Caco-2 (cell line): ENCODE data around the gene ARHGAP29. TPM values are rescaled to one million over a fixed set of nuclear protein-coding genes. Genes with fewer than 3 reads are reported as not detected.

Experiments
- BruUV-seq: library from RNA; stranded (reverse); fragments of 400-500 nt; replicated peaks from 2 replicates; lab custom pipeline; 2021; lab: Mats Ljungman, UMichigan
- CTCF ChIA-PET: fragments of 300-600 bp; sonication (Branson Sonifier 250); formaldehyde crosslinking; loops from one replicate; lab custom pipeline; 2022; ENCODE audit warnings: antibody characterized with exemption; lab: Charles Lee
- POLR2A ChIA-PET: fragments of 300-600 bp; sonication (Branson Sonifier 250); formaldehyde crosslinking; loops from one replicate; lab custom pipeline; 2022; ENCODE audit warnings: antibody characterized with exemption; lab: Charles Lee
- DNase-seq, 2 experiments: peaks; one replicate each; pipeline versions ENCODE4 v3.0.0 to v3.0.0-alpha.2; 2020 to 2022
- H3K27me3 ChIP-seq: replicated peaks from 2 replicates; pipeline ENCODE4 v1.6.0; 2011; ENCODE audit warnings: low read length; ENCODE audit not compliant: control insufficient read depth, insufficient read depth
- H3K36me3 ChIP-seq: 2 replicates; pipeline ENCODE4 v1.5.1; 2011; ENCODE audit warnings: low read length; ENCODE audit not compliant: control insufficient read depth, insufficient read depth
- H3K4me1 ChIP-seq: fragments of 250-450 bp; sonication (Bioruptor Pico); 2 replicates; pipeline ENCODE4 v1.5.1; 2020; ENCODE audit warnings: mild to moderate bottlenecking
- H3K4me3 ChIP-seq: 2 replicates; pipeline ENCODE4 v1.5.1; 2011; ENCODE audit warnings: low read depth, mild to moderate bottlenecking, control low read depth, low read length
- H3K9me3 ChIP-seq: fragments of 250-450 bp; sonication (Bioruptor Pico); 2 replicates; pipeline ENCODE4 v1.5.1; 2020; ENCODE audit warnings: mild to moderate bottlenecking, moderate library complexity
- H3K27ac Mint-ChIP-seq: one replicate; pipeline ENCODE4 v1.8.0; 2022; ENCODE audit warnings: mixed read lengths; ENCODE audit not compliant: unreplicated experiment
- H3K27me3 Mint-ChIP-seq: one replicate; pipeline ENCODE4 v1.8.0; 2022; ENCODE audit warnings: mixed read lengths; ENCODE audit not compliant: insufficient read depth, unreplicated experiment
- H3K36me3 Mint-ChIP-seq: one replicate; pipeline ENCODE4 v1.8.0; 2022; ENCODE audit warnings: mild to moderate bottlenecking, mixed read lengths; ENCODE audit not compliant: insufficient read depth, unreplicated experiment
- H3K4me1 Mint-ChIP-seq: one replicate; pipeline ENCODE4 v1.8.0; 2022; ENCODE audit warnings: low read depth, mixed read lengths; ENCODE audit not compliant: unreplicated experiment
- H3K4me3 Mint-ChIP-seq: one replicate; pipeline ENCODE4 v1.8.0; 2022; ENCODE audit warnings: mild to moderate bottlenecking, moderate library complexity, mixed read lengths; ENCODE audit not compliant: unreplicated experiment
- H3K9me3 Mint-ChIP-seq: one replicate; pipeline ENCODE4 v1.8.0; 2022; ENCODE audit warnings: mixed read lengths; ENCODE audit not compliant: unreplicated experiment
- intact Hi-C: fragments of 100-400 bp; cut with micrococcal nuclease; formaldehyde crosslinking; loops from one replicate; pipeline ENCODE4 v1.10.0; 2022; ENCODE audit not compliant: unreplicated experiment
- total RNA-seq: library from RNA; stranded (reverse); gene quantifications from 2 replicates; pipeline ENCODE4 v1.2.3, GENCODE V29; 2022
- TF ChIP-seq, protein P1 (sequence below), 2 experiments: fragments of 200-600 bp in 1 of 2; IDR thresholded peaks; 1 replicate in 1 of 2; 2 replicates in 1 of 2; pipeline versions ENCODE4 v1.5.1 to v1.8.0; 2011 to 2022; ENCODE audit warnings: antibody characterized with exemption in 1 of 2, control low read depth in 1 of 2, inconsistent platforms in 1 of 2, low read depth in 1 of 2, low read length in 1 of 2, mild to moderate bottlenecking in 1 of 2, moderate library complexity in 1 of 2; ENCODE audit not compliant: insufficient read depth in 1 of 2, severe bottlenecking in 1 of 2, unreplicated experiment in 1 of 2

The ARHGAP29 gene
- total RNA-seq, 1 experiment from 2014 or later, result 30.3 TPM

GRCh38 chr1:94245747-94246438 lies 8.5 kb upstream of the ARHGAP29 start:
- Mint-ChIP-seq H3K4me3 (peak overlapping the region; percentile 98), H3K9me3 (no peaks in the 10 kb centered on the region), H3K27ac (peak overlapping the region; percentile 85), H3K4me1 (peaks cover 27% of the 10 kb centered on the region), H3K36me3 (peaks cover 7% of the 10 kb centered on the region), H3K27me3 (no peaks in the 10 kb centered on the region)
- TSS peak; percentile 34 for BruUV-seq
- no peaks in the 10 kb centered on the region for H3K27me3 ChIP-seq
- TF ChIP-seq, protein P1, sequence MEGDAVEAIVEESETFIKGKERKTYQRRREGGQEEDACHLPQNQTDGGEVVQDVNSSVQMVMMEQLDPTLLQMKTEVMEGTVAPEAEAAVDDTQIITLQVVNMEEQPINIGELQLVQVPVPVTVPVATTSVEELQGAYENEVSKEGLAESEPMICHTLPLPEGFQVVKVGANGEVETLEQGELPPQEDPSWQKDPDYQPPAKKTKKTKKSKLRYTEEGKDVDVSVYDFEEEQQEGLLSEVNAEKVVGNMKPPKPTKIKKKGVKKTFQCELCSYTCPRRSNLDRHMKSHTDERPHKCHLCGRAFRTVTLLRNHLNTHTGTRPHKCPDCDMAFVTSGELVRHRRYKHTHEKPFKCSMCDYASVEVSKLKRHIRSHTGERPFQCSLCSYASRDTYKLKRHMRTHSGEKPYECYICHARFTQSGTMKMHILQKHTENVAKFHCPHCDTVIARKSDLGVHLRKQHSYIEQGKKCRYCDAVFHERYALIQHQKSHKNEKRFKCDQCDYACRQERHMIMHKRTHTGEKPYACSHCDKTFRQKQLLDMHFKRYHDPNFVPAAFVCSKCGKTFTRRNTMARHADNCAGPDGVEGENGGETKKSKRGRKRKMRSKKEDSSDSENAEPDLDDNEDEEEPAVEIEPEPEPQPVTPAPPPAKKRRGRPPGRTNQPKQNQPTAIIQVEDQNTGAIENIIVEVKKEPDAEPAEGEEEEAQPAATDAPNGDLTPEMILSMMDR (IDR thresholded peaks at IDR 0.05; ENCODE audit: insufficient read depth in 1 of 2, low read depth in 1 of 2, low read length in 1 of 2, severe bottlenecking in 1 of 2, unreplicated experiment in 1 of 2), result no peak
- no peaks in the 10 kb centered on the region for H3K9me3 ChIP-seq
- no peak for DNase-seq
- H3K4me1 ChIP-seq, result peaks cover 19% of the 10 kb centered on the region; the same call in 1 of the 2 replicates
- intact Hi-C loops, result loop anchor here (2.0 kb wide), 2 partner anchors 69 to 217 kb away; no protein-coding TSS in a partner anchor
- no peaks in the 10 kb centered on the region for H3K36me3 ChIP-seq
- peak overlapping the region; percentile 16 for H3K4me3 ChIP-seq
- ChIA-PET POLR2A (interaction anchor here (1.1 kb wide), 1 partner anchor 9 kb away, joined by 4 read pairs; the partner anchor contains the start of gene ARHGAP29), CTCF (interaction anchor here (1.5 kb wide), 1 partner anchor 90 kb away, joined by 5 read pairs; no protein-coding TSS in a partner anchor)

GRCh38 chr1:94244816-94245215 lies 7.4 kb upstream of the ARHGAP29 start:
- CTCF ChIA-PET, result no interaction called here
- intact Hi-C loops, result no loop called here
- BruUV-seq, result no TSS peak
- H3K4me1 Mint-ChIP-seq, result peaks cover 32% of the 10 kb centered on the region
- H3K4me3 ChIP-seq, result no peak overlapping the region
- DNase-seq, result no peak
- no peaks in the 10 kb centered on the region for H3K27me3 Mint-ChIP-seq
- H3K4me1 ChIP-seq, result peaks cover 12% of the 10 kb centered on the region
- H3K36me3 ChIP-seq, result no peaks in the 10 kb centered on the region
- H3K4me3 Mint-ChIP-seq, result peak overlapping the region; percentile 98
- H3K9me3 Mint-ChIP-seq, result no peaks in the 10 kb centered on the region
- H3K27me3 ChIP-seq, result no peaks in the 10 kb centered on the region
- H3K27ac Mint-ChIP-seq, result no peak overlapping the region
- H3K36me3 Mint-ChIP-seq, result peaks cover 7% of the 10 kb centered on the region
- H3K9me3 ChIP-seq, result no peaks in the 10 kb centered on the region
- POLR2A ChIA-PET, result no interaction called here
- TF ChIP-seq, protein P1 (IDR thresholded peaks at IDR 0.05; ENCODE audit: insufficient read depth in 1 of 2, low read depth in 1 of 2, low read length in 1 of 2, severe bottlenecking in 1 of 2, unreplicated experiment in 1 of 2), result no peak

DNA sequence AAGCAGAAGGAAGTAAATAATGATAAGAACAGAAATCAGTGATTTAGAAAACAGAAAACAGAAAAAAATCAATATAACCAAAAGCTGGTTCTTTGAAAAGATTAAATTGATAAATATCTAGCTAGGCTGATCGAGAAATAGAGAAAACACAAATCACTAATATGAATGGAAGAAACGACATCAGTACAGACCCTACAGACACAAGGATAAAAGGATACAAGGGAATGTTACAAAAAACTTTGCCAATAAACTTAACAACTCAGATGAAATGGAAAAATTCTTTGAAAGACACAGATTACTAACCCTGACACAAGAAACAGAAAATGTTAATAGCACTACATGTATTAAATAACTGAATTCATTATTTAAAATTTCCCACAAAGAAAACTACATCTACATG lies 6.3 kb upstream of the ARHGAP29 start:
- BruUV-seq, result no TSS peak
- Histone ChIP-seq H3K27me3 (no peaks in the 10 kb centered on the region), H3K4me1 (peaks cover 23% of the 10 kb centered on the region), H3K36me3 (no peaks in the 10 kb centered on the region), H3K4me3 (no peak overlapping the region), H3K9me3 (no peaks in the 10 kb centered on the region)
- Mint-ChIP-seq H3K27me3 (no peaks in the 10 kb centered on the region), H3K4me3 (peak overlapping the region; percentile 49), H3K36me3 (peaks cover 7% of the 10 kb centered on the region), H3K27ac (peak overlapping the region; percentile 44), H3K9me3 (no peaks in the 10 kb centered on the region), H3K4me1 (peaks cover 42% of the 10 kb centered on the region)
- TF ChIP-seq, protein P1 (IDR thresholded peaks at IDR 0.05; ENCODE audit: insufficient read depth in 1 of 2, low read depth in 1 of 2, low read length in 1 of 2, severe bottlenecking in 1 of 2, unreplicated experiment in 1 of 2), result no peak
- ChIA-PET POLR2A (no interaction called here), CTCF (no interaction called here)
- intact Hi-C loops, result no loop called here
- DNase-seq, result no peak
